ENCODE measurements around the gene IFI27L2.

IFI27L2 gene

DNA sequence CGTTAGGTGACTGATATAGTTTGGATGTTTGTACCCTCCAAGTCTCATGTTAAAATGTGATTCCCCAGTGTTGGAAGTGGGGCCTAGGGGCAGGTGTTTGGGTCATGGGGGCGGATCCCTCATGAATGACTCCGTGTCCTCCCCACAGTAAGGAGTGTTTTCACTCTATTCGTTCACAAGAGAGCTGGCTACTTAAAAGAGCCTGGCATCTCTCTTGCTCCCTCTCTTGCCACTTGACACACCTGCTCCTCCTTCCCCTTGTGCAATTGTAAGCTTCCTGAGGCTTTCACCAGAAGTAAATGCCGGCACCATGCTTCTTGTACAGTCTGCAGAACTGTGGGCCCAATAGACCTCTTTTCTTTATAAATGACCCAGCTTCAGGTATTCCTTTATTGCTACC lies 2.6 kb downstream of the IFI27L2 start:
- H2AFZ ChIP-seq (ENCODE audit: low read depth, low read length, severe bottlenecking) = no peak overlapping the region
- no peak overlapping the region for H3K4me2 ChIP-seq (ENCODE audit: low read depth, low read length, poor library complexity, severe bottlenecking)
- H3K36me3 ChIP-seq (ENCODE audit: low read length) = no peaks in the 10 kb centered on the region
- no peaks in the 10 kb centered on the region for H3K79me2 ChIP-seq (ENCODE audit: insufficient read depth, low read length)
- no peak overlapping the region for H3K27ac ChIP-seq (ENCODE audit: low read depth, low read length)
- no peak overlapping the region for H3K9ac ChIP-seq (ENCODE audit: low read length)
- no peaks in the 10 kb centered on the region for H3K27me3 ChIP-seq (ENCODE audit: low read length)
- H4K20me1 ChIP-seq (ENCODE audit: low read depth, low read length) = no peaks in the 10 kb centered on the region
- no peak overlapping the region for H3K4me3 ChIP-seq (ENCODE audit: insufficient read depth, low read length, poor library complexity, severe bottlenecking)
- H3K9me3 ChIP-seq (ENCODE audit: insufficient read depth, low read length) = no peaks in the 10 kb centered on the region
- no peak for TF ChIP-seq CTCF (IDR thresholded peaks at IDR 0.05; ENCODE audit: insufficient read depth, low read length, poor library complexity, severe bottlenecking)
- no peak for TF ChIP-seq EZH2phosphoT487 (conservative IDR thresholded peaks at IDR 0.05; ENCODE audit: low read length)
- H3F3A ChIP-seq (ENCODE audit: insufficient read depth) = no peaks in the 10 kb centered on the region
- no peaks in the 10 kb centered on the region for H3K9me2 ChIP-seq (replicated peaks; ENCODE audit: insufficient read depth, low read length)

GRCh38 chr14:94126419-94126677 lies 3.1 kb downstream of the IFI27L2 start:
- Histone ChIP-seq H3K27me3 (ENCODE audit: low read length) (no peaks in the 10 kb centered on the region), H3K4me2 (ENCODE audit: low read depth, low read length, poor library complexity, severe bottlenecking) (no peak overlapping the region), H3K9me2 (replicated peaks; ENCODE audit: insufficient read depth, low read length) (no peaks in the 10 kb centered on the region), H3K79me2 (ENCODE audit: insufficient read depth, low read length) (no peaks in the 10 kb centered on the region), H3K9ac (ENCODE audit: low read length) (no peak overlapping the region), H3K27ac (ENCODE audit: low read depth, low read length) (no peak overlapping the region), H4K20me1 (ENCODE audit: low read depth, low read length) (no peaks in the 10 kb centered on the region), H3K9me3 (ENCODE audit: insufficient read depth, low read length) (no peaks in the 10 kb centered on the region), H3F3A (ENCODE audit: insufficient read depth) (no peaks in the 10 kb centered on the region), H3K4me3 (ENCODE audit: insufficient read depth, low read length, poor library complexity, severe bottlenecking) (no peak overlapping the region), H2AFZ (ENCODE audit: low read depth, low read length, severe bottlenecking) (no peak overlapping the region), H3K36me3 (ENCODE audit: low read length) (no peaks in the 10 kb centered on the region)
- TF ChIP-seq EZH2phosphoT487 (conservative IDR thresholded peaks at IDR 0.05; ENCODE audit: low read length) (no peak), CTCF (IDR thresholded peaks at IDR 0.05; ENCODE audit: insufficient read depth, low read length, poor library complexity, severe bottlenecking) (no peak)

GRCh38 chr14:94125659-94126418 lies 3.6 kb downstream of the IFI27L2 start:
- Histone ChIP-seq H3K36me3 (ENCODE audit: low read length) (no peaks in the 10 kb centered on the region), H3K9me3 (ENCODE audit: insufficient read depth, low read length) (no peaks in the 10 kb centered on the region), H3F3A (ENCODE audit: insufficient read depth) (no peaks in the 10 kb centered on the region), H3K4me2 (ENCODE audit: low read depth, low read length, poor library complexity, severe bottlenecking) (no peak overlapping the region), H4K20me1 (ENCODE audit: low read depth, low read length) (no peaks in the 10 kb centered on the region), H3K79me2 (ENCODE audit: insufficient read depth, low read length) (no peaks in the 10 kb centered on the region), H3K9me2 (replicated peaks; ENCODE audit: insufficient read depth, low read length) (no peaks in the 10 kb centered on the region), H3K9ac (ENCODE audit: low read length) (no peak overlapping the region), H2AFZ (ENCODE audit: low read depth, low read length, severe bottlenecking) (no peak overlapping the region), H3K27me3 (ENCODE audit: low read length) (no peaks in the 10 kb centered on the region), H3K27ac (ENCODE audit: low read depth, low read length) (no peak overlapping the region), H3K4me3 (ENCODE audit: insufficient read depth, low read length, poor library complexity, severe bottlenecking) (no peak overlapping the region)
- no peak for TF ChIP-seq EZH2phosphoT487 (conservative IDR thresholded peaks at IDR 0.05; ENCODE audit: low read length)
- TF ChIP-seq CTCF (IDR thresholded peaks at IDR 0.05; ENCODE audit: insufficient read depth, low read length, poor library complexity, severe bottlenecking) = no peak
